ENCODE results near the gene NAPB. TPM values are rescaled to one million over a fixed set of nuclear protein-coding genes. Genes with fewer than 3 reads are reported as not detected.

The NAPB gene
- total RNA-seq, 2 donors from 2014 or later, result 11.5 to 14.3 TPM

GRCh38 chr20:23419995-23420901, 1.0 kb downstream of the NAPB start:
- H3K27ac Mint-ChIP-seq, result peak overlapping the region; percentile 96
- H3K36me3 Mint-ChIP-seq (ENCODE audit: low read depth), result peaks cover 6% of the 10 kb centered on the region
- H3K4me1 Mint-ChIP-seq, result no peaks in the 10 kb centered on the region
- peak; percentile 50 for ATAC-seq (replicated peaks)
- H3K4me3 Mint-ChIP-seq, result peak overlapping the region; percentile 97
- peaks cover 8% of the 10 kb centered on the region for H3K27me3 Mint-ChIP-seq
- no peaks in the 10 kb centered on the region for H3K9me3 Mint-ChIP-seq

- H3K27ac Mint-ChIP-seq, result peak overlapping the region; percentile 96
- ATAC-seq (replicated peaks), result no peak
- H3K9me3 Mint-ChIP-seq, result no peaks in the 10 kb centered on the region
- H3K36me3 Mint-ChIP-seq (ENCODE audit: low read depth), result peaks cover 6% of the 10 kb centered on the region
- peak overlapping the region; percentile 97 for H3K4me3 Mint-ChIP-seq
- H3K4me1 Mint-ChIP-seq, result no peaks in the 10 kb centered on the region
- H3K27me3 Mint-ChIP-seq, result peaks cover 6% of the 10 kb centered on the region
Observed at GRCh38 chr20:23419657-23419994, 1.7 kb downstream of the NAPB start.

GRCh38 chr20:23417861-23418260, 3.4 kb downstream of the NAPB start:
- H3K27ac Mint-ChIP-seq, result no peak overlapping the region
- peaks cover 6% of the 10 kb centered on the region for H3K36me3 Mint-ChIP-seq (ENCODE audit: low read depth)

GRCh38 chr20:23415959-23416583, 5.2 kb downstream of the NAPB start:
- Mint-ChIP-seq H3K4me1 (no peaks in the 10 kb centered on the region), H3K4me3 (no peak overlapping the region), H3K36me3 (ENCODE audit: low read depth) (peaks cover 12% of the 10 kb centered on the region), H3K9me3 (no peaks in the 10 kb centered on the region), H3K27ac (no peak overlapping the region), H3K27me3 (no peaks in the 10 kb centered on the region)
- no peak for ATAC-seq (replicated peaks)

More at GRCh38 chr20:23417861-23418260, 3.4 kb downstream of the NAPB start:
- no peak for ATAC-seq (replicated peaks)
- H3K4me3 Mint-ChIP-seq, result no peak overlapping the region
- H3K27me3 Mint-ChIP-seq, result no peaks in the 10 kb centered on the region
- H3K9me3 Mint-ChIP-seq, result no peaks in the 10 kb centered on the region
- no peaks in the 10 kb centered on the region for H3K4me1 Mint-ChIP-seq

GRCh38 chr20:23415555-23415954, 5.7 kb downstream of the NAPB start:
- Mint-ChIP-seq H3K36me3 (ENCODE audit: low read depth) (peaks cover 12% of the 10 kb centered on the region), H3K27ac (no peak overlapping the region), H3K9me3 (no peaks in the 10 kb centered on the region), H3K4me1 (no peaks in the 10 kb centered on the region), H3K4me3 (no peak overlapping the region), H3K27me3 (no peaks in the 10 kb centered on the region)
- no peak for ATAC-seq (replicated peaks)

GRCh38 chr20:23414526-23415188, 6.6 kb downstream of the NAPB start:
- no peaks in the 10 kb centered on the region for H3K4me1 Mint-ChIP-seq
- no peaks in the 10 kb centered on the region for H3K27me3 Mint-ChIP-seq
- H3K9me3 Mint-ChIP-seq, result no peaks in the 10 kb centered on the region
- no peak for ATAC-seq (replicated peaks)
- peaks cover 6% of the 10 kb centered on the region for H3K36me3 Mint-ChIP-seq (ENCODE audit: low read depth)
- H3K4me3 Mint-ChIP-seq, result no peak overlapping the region
- H3K27ac Mint-ChIP-seq, result no peak overlapping the region

GRCh38 chr20:23413862-23414422, 7.3 kb downstream of the NAPB start:
- no peak for ATAC-seq (replicated peaks)
- Mint-ChIP-seq H3K4me1 (no peaks in the 10 kb centered on the region), H3K27ac (no peak overlapping the region), H3K4me3 (no peak overlapping the region), H3K36me3 (ENCODE audit: low read depth) (peaks cover 5% of the 10 kb centered on the region), H3K9me3 (no peaks in the 10 kb centered on the region), H3K27me3 (no peaks in the 10 kb centered on the region)

GRCh38 chr20:23412026-23412425, 9.3 kb downstream of the NAPB start:
- H3K27me3 Mint-ChIP-seq, result no peaks in the 10 kb centered on the region
- H3K9me3 Mint-ChIP-seq, result no peaks in the 10 kb centered on the region
- H3K4me3 Mint-ChIP-seq, result no peak overlapping the region
- no peak for ATAC-seq (replicated peaks)
- no peak overlapping the region for H3K27ac Mint-ChIP-seq
- H3K4me1 Mint-ChIP-seq, result peaks cover 12% of the 10 kb centered on the region
- H3K36me3 Mint-ChIP-seq (ENCODE audit: low read depth), result peaks cover 5% of the 10 kb centered on the region

GRCh38 chr20:23410916-23411695, 10.2 kb downstream of the NAPB start:
- Mint-ChIP-seq H3K27me3 (no peaks in the 10 kb centered on the region), H3K4me1 (peaks cover 12% of the 10 kb centered on the region), H3K36me3 (ENCODE audit: low read depth) (peaks cover 5% of the 10 kb centered on the region), H3K27ac (no peak overlapping the region), H3K9me3 (no peaks in the 10 kb centered on the region), H3K4me3 (no peak overlapping the region)
- ATAC-seq (replicated peaks), result no peak

GRCh38 chr20:23409800-23410199, 11.5 kb downstream of the NAPB start:
- Mint-ChIP-seq H3K36me3 (ENCODE audit: low read depth) (peaks cover 5% of the 10 kb centered on the region), H3K27me3 (no peaks in the 10 kb centered on the region), H3K9me3 (no peaks in the 10 kb centered on the region), H3K4me3 (no peak overlapping the region), H3K27ac (no peak overlapping the region), H3K4me1 (peaks cover 12% of the 10 kb centered on the region)
- no peak for ATAC-seq (replicated peaks)

- no peak for ATAC-seq (replicated peaks)
- Mint-ChIP-seq H3K9me3 (no peaks in the 10 kb centered on the region), H3K27me3 (no peaks in the 10 kb centered on the region), H3K4me3 (peak overlapping the region; percentile 42), H3K27ac (no peak overlapping the region), H3K36me3 (ENCODE audit: low read depth) (peaks cover 5% of the 10 kb centered on the region), H3K4me1 (peaks cover 16% of the 10 kb centered on the region)
Observed at GRCh38 chr20:23408957-23409356, 12.3 kb downstream of the NAPB start.

GRCh38 chr20:23407781-23408464, 13.4 kb downstream of the NAPB start:
- Mint-ChIP-seq H3K4me3 (peak overlapping the region; percentile 42), H3K27ac (peak overlapping the region; percentile 55), H3K4me1 (peaks cover 16% of the 10 kb centered on the region)

GRCh38 chr20:23406880-23407279, 14.4 kb downstream of the NAPB start:
- H3K4me1 Mint-ChIP-seq, result peaks cover 16% of the 10 kb centered on the region
- H3K27me3 Mint-ChIP-seq, result no peaks in the 10 kb centered on the region
- H3K4me3 Mint-ChIP-seq, result no peak overlapping the region
- peaks cover 15% of the 10 kb centered on the region for H3K36me3 Mint-ChIP-seq (ENCODE audit: low read depth)
- no peak overlapping the region for H3K27ac Mint-ChIP-seq
- ATAC-seq (replicated peaks), result no peak
- H3K9me3 Mint-ChIP-seq, result no peaks in the 10 kb centered on the region

More at GRCh38 chr20:23407781-23408464, 13.4 kb downstream of the NAPB start:
- peaks cover 8% of the 10 kb centered on the region for H3K36me3 Mint-ChIP-seq (ENCODE audit: low read depth)
- no peaks in the 10 kb centered on the region for H3K9me3 Mint-ChIP-seq
- H3K27me3 Mint-ChIP-seq, result no peaks in the 10 kb centered on the region
- ATAC-seq (replicated peaks), result peak; percentile 98
